HepG2 (cell line): ENCODE data around the gene TPD52L2. TPM values are rescaled to one million over a fixed set of nuclear protein-coding genes. Genes with fewer than 3 reads are reported as not detected.

Experiments
- CBX2 ChIP-seq, 2 experiments: fragments of 200-600 bp in 1 of 2; sonication (generic); formaldehyde crosslinking in 1 of 2; IDR thresholded peaks; 2 replicates each; pipeline versions ENCODE4 v1.7.0 to v1.8.1; 2018 to 2022; ENCODE audit warnings: low read depth in 2 of 2, low read length in 1 of 2, mild to moderate bottlenecking in 1 of 2, missing genetic modification reagents in 1 of 2
- CHD4 ChIP-seq: fragments of 200-600 bp; sonication (generic); IDR thresholded peaks from 2 replicates; pipeline ENCODE4 v1.7.0; 2017; ENCODE audit warnings: mild to moderate bottlenecking, low read length, borderline replicate concordance
- EED ChIP-seq: sonication (generic); formaldehyde crosslinking; IDR thresholded peaks from 2 replicates; pipeline ENCODE4 v1.5.0; 2020; ENCODE audit warnings: mild to moderate bottlenecking, missing genetic modification reagents
- ELF4 ChIP-seq: sonication (generic); formaldehyde crosslinking; IDR thresholded peaks from 2 replicates; pipeline ENCODE4 v1.5.0; 2020; ENCODE audit warnings: missing genetic modification reagents, mild to moderate bottlenecking, moderate library complexity, borderline replicate concordance
- MEIS2 ChIP-seq: sonication (generic); formaldehyde crosslinking; IDR thresholded peaks from 2 replicates; pipeline ENCODE4 v1.9.0; 2021; ENCODE audit warnings: mild to moderate bottlenecking, missing genetic modification reagents
- MZF1 ChIP-seq: sonication (generic); formaldehyde crosslinking; IDR thresholded peaks from 2 replicates; pipeline ENCODE4 v1.8.1; 2023; ENCODE audit warnings: mild to moderate bottlenecking, missing genetic modification reagents, borderline replicate concordance
- NFAT5 ChIP-seq: sonication (generic); formaldehyde crosslinking; IDR thresholded peaks from 2 replicates; pipeline ENCODE4 v1.4.0; 2020; ENCODE audit warnings: missing genetic modification reagents
- PHB2 ChIP-seq: fragments of 450-650 bp; IDR thresholded peaks from 2 replicates; pipeline ENCODE4 v1.6.1; 2018; ENCODE audit not compliant: partially characterized antibody
- PREB ChIP-seq: sonication (generic); formaldehyde crosslinking; IDR thresholded peaks from 2 replicates; pipeline ENCODE4 v1.4.0; 2020; ENCODE audit warnings: missing genetic modification reagents
- RNF219 ChIP-seq: sonication (generic); formaldehyde crosslinking; IDR thresholded peaks from 2 replicates; pipeline ENCODE4 v1.5.0; 2020; ENCODE audit warnings: mild to moderate bottlenecking, missing genetic modification reagents
- XRCC5 ChIP-seq: fragments of 200-400 bp; formaldehyde crosslinking; optimal IDR thresholded peaks from 2 replicates; pipeline ENCODE3; 2017; ENCODE audit warnings: mild to moderate bottlenecking, low read length
- ZKSCAN5 ChIP-seq: sonication (generic); formaldehyde crosslinking; IDR thresholded peaks from 2 replicates; pipeline ENCODE4 v1.5.1; 2020; ENCODE audit warnings: mild to moderate bottlenecking, missing genetic modification reagents
- ZNF235 ChIP-seq: sonication (generic); formaldehyde crosslinking; IDR thresholded peaks from 2 replicates; pipeline ENCODE4 v1.8.1; 2023; ENCODE audit warnings: mild to moderate bottlenecking, missing genetic modification reagents, borderline replicate concordance
- ZNF496 ChIP-seq: sonication (generic); formaldehyde crosslinking; IDR thresholded peaks from 2 replicates; pipeline ENCODE4 v1.8.1; 2023; ENCODE audit warnings: mild to moderate bottlenecking, moderate library complexity, missing genetic modification reagents; ENCODE audit not compliant: insufficient replicate concordance
- ZNF547 ChIP-seq: sonication (generic); formaldehyde crosslinking; IDR thresholded peaks from 2 replicates; pipeline ENCODE4 v1.5.1; 2020; ENCODE audit warnings: mild to moderate bottlenecking, missing genetic modification reagents
- ZNF614 ChIP-seq: IDR thresholded peaks from 2 replicates; pipeline ENCODE4 v1.6.1; 2018; ENCODE audit warnings: missing biosample characterization, missing genetic modification reagents, inconsistent platforms, borderline replicate concordance
- ZNF660 ChIP-seq: sonication (generic); formaldehyde crosslinking; IDR thresholded peaks from 2 replicates; pipeline ENCODE4 v1.5.1; 2020; ENCODE audit warnings: mild to moderate bottlenecking, low read depth, missing genetic modification reagents, borderline replicate concordance
- ZNF710 ChIP-seq: sonication (generic); formaldehyde crosslinking; IDR thresholded peaks from 2 replicates; pipeline ENCODE4 v1.5.0; 2020; ENCODE audit warnings: mild to moderate bottlenecking, missing genetic modification reagents, borderline replicate concordance
- polyA plus RNA-seq, 8 experiments: library from polyadenylated mRNA; depleted of rRNA in 3 of 8; stranded (reverse) in 7 of 8; unstranded in 1 of 8; fragments of >200 nt; fragmentation: Illumina TruSeq in 4 of 8; extraction: Trizol in 4 of 8; gene quantifications; 2 replicates each; pipeline versions ENCODE4 v1.2.1 to v1.2.3, GENCODE V29; 2011 to 2016; ENCODE audit warnings: low read depth in 4 of 8, missing spikeins in 1 of 8, mixed read lengths in 1 of 8; ENCODE audit not compliant: insufficient read depth in 1 of 8
- total RNA-seq, 5 experiments: library from RNA; depleted of rRNA; stranded (reverse); fragments of >200 nt; fragmentation: Illumina TruSeq; extraction: Trizol; gene quantifications; 2 replicates each; pipeline ENCODE4 v1.2.3, GENCODE V29; 2016; ENCODE audit warnings: low read depth in 1 of 5

TPD52L2 gene
- total and polyA plus RNA-seq, 2 of the 13 experiments (the other 11 are each of a cell fraction or from before 2014, with no cell fraction given), result 156 to 184 TPM

- TF ChIP-seq CBX2 (IDR thresholded peaks at IDR 0.05; ENCODE audit: low read depth, low read length) (no peak), CBX2 (CRISPR knock-in tag; IDR thresholded peaks at IDR 0.05; ENCODE audit: low read depth) (no peak; the same call in 1 of the 2 replicates), MZF1 (no peak), ZKSCAN5 (CRISPR knock-in tag) (no peak), ZNF660 (CRISPR knock-in tag) (no peak), CHD4 (no peak), ELF4 (CRISPR knock-in tag) (no peak), EED (no peak), ZNF235 (CRISPR knock-in tag) (no peak), MEIS2 (CRISPR knock-in tag) (peak; percentile 13; the same call in 1 of the 2 replicates), ZNF547 (CRISPR knock-in tag) (no peak), RNF219 (CRISPR knock-in tag) (no peak), NFAT5 (CRISPR knock-in tag) (0 out of 2 replicates have a peak, but pooled peaks have one; percentile 31), XRCC5 (peak; percentile 52), ZNF496 (no peak), ZNF710 (CRISPR knock-in tag) (no peak), ZNF614 (CRISPR knock-in tag) (0 out of 2 replicates have a peak, but pooled peaks have one; percentile 2), PREB (CRISPR knock-in tag) (no peak), PHB2 (no peak)
Measured at GRCh38 chr20:63846128-63846771, 18.8 kb upstream of the TPD52L2 start (continued).
